ENCODE measurements around the gene ELOVL6. TPM values are rescaled to one million over a fixed set of nuclear protein-coding genes. Genes with fewer than 3 reads are reported as not detected.
A peak's percentile ranks its signal among the peaks of the same experiment; 100 is the strongest.

The ELOVL6 gene
- total RNA-seq, 1 experiment from 2014 or later: 23.5 TPM

DNA sequence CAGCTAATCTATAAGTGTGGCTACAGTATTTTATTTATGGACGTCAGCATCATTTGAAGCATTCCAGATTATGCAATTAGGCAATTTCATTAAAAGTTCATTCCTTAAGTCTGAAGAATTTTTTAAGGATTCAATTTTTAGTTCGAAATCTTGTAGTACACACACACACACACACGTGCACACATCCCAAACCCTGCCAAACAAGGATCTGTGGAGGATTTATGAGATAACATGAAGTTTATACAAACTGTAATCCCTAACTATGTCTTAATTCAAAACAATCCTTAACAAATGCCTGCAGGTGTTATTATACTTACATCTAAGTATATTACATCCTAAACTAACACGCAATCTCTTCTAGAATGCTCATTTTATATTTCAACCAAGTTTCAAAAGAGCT, 105.8 kb downstream of the ELOVL6 start:
- no peaks in the 10 kb centered on the region for H3K27me3 Mint-ChIP-seq (ENCODE audit: insufficient read depth, unreplicated experiment)
- BruUV-seq (replicated peaks): no TSS peak
- TF ChIP-seq, protein P1, sequence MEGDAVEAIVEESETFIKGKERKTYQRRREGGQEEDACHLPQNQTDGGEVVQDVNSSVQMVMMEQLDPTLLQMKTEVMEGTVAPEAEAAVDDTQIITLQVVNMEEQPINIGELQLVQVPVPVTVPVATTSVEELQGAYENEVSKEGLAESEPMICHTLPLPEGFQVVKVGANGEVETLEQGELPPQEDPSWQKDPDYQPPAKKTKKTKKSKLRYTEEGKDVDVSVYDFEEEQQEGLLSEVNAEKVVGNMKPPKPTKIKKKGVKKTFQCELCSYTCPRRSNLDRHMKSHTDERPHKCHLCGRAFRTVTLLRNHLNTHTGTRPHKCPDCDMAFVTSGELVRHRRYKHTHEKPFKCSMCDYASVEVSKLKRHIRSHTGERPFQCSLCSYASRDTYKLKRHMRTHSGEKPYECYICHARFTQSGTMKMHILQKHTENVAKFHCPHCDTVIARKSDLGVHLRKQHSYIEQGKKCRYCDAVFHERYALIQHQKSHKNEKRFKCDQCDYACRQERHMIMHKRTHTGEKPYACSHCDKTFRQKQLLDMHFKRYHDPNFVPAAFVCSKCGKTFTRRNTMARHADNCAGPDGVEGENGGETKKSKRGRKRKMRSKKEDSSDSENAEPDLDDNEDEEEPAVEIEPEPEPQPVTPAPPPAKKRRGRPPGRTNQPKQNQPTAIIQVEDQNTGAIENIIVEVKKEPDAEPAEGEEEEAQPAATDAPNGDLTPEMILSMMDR (IDR thresholded peaks at IDR 0.05; ENCODE audit: unreplicated experiment): no peak
- intact Hi-C loops (cut with micrococcal nuclease): no loop called here
- H3K36me3 Mint-ChIP-seq (ENCODE audit: insufficient read depth, unreplicated experiment): peaks cover 6% of the 10 kb centered on the region
- CTCF ChIA-PET: interaction anchor here (0.7 to 1.3 kb wide), 3 partner anchors 12 to 102 kb away, joined by 3 to 5 read pairs (median 4); no protein-coding TSS in a partner anchor
- no peak overlapping the region for H3K4me3 Mint-ChIP-seq (ENCODE audit: unreplicated experiment)
- H3K4me1 Mint-ChIP-seq (ENCODE audit: insufficient read depth, unreplicated experiment): peaks cover 27% of the 10 kb centered on the region
- POLR2A ChIA-PET: interaction anchor here (1.1 to 2.5 kb wide), 3 partner anchors 14 to 106 kb away, joined by 3 to 10 read pairs (median 9); partner anchors contain the start of gene ELOVL6
- DNase-seq (ENCODE audit: unreplicated experiment): no peak
- peak overlapping the region; percentile 86 for H3K27ac Mint-ChIP-seq (ENCODE audit: low read depth, unreplicated experiment)
- H3K9me3 Mint-ChIP-seq (ENCODE audit: unreplicated experiment): no peaks in the 10 kb centered on the region

DNA sequence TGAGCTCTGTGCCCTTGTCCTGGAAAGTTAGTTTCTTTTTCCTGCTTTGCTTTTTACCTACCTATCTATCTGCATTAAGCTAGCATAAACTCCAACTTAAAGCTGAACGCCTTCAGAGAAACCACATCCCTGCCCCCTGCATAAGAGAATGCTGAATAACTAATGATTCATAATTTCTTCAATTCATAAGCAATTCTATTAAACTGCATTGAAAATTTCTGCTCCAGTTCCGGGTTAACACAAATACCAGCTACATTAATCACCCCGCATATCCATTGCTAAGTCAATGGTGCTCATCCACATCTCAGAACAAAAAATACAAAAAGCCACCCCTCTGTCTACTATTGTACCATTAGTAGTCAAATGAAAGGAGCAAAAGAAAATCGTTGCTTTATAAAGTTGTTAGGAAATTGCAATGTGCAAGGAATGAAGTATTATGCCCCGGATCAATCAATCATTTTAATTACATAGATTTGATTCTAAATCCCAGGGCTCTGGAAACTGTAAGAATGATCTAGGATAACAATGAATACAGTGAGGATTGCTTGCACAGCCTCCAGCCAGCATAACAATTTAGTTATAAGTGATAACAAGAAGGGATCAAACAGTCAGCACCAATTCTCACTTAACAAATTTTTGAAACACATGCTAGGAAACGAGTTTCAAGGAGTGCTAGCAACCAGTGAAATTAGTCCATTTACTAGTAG, 106.8 kb downstream of the ELOVL6 start:
- Mint-ChIP-seq H3K27ac (ENCODE audit: low read depth, unreplicated experiment) (peak overlapping the region; percentile 86), H3K36me3 (ENCODE audit: insufficient read depth, unreplicated experiment) (peaks cover 6% of the 10 kb centered on the region), H3K4me3 (ENCODE audit: unreplicated experiment) (peak overlapping the region; percentile 60), H3K27me3 (ENCODE audit: insufficient read depth, unreplicated experiment) (no peaks in the 10 kb centered on the region), H3K4me1 (ENCODE audit: insufficient read depth, unreplicated experiment) (peaks cover 27% of the 10 kb centered on the region), H3K9me3 (ENCODE audit: unreplicated experiment) (no peaks in the 10 kb centered on the region)
- BruUV-seq (replicated peaks): no TSS peak
- POLR2A ChIA-PET: interaction anchor here (1.0 to 2.5 kb wide), 5 partner anchors 16 to 107 kb away, joined by 3 to 10 read pairs (median 5); partner anchors contain the start of gene ELOVL6
- intact Hi-C loops (cut with micrococcal nuclease): no loop called here
- TF ChIP-seq, protein P1 (IDR thresholded peaks at IDR 0.05; ENCODE audit: unreplicated experiment): no peak
- peak; percentile 50 for DNase-seq (ENCODE audit: unreplicated experiment)
- CTCF ChIA-PET: interaction anchor here (0.6 to 1.3 kb wide), 3 partner anchors 68 to 419 kb away, joined by 3 to 5 read pairs (median 4); no protein-coding TSS in a partner anchor

DNA sequence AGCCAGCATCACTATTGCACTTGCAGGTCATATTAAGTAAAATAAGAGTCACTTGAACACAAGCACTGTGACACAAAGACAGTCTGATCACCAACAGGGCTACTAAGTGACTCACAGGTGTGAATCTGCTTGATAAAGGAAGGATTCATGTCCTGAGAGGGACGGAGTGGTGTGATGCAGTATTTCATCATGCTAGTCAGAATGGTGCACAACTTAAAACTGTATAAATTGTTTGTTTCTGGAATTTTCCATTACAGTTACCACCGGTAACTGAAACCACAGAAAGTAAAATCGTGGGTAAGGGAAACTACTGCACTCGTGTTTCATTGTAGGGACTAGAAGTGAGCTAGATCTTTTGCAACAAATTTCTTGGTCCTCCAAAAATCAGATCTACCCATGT, 109.7 kb downstream of the ELOVL6 start:
- ChIA-PET POLR2A (interaction anchor here (0.9 to 2.4 kb wide), 5 partner anchors 18 to 110 kb away, joined by 3 to 8 read pairs (median 4); partner anchors contain the start of gene ELOVL6), CTCF (no interaction called here)
- Mint-ChIP-seq H3K4me3 (ENCODE audit: unreplicated experiment) (no peak overlapping the region), H3K27me3 (ENCODE audit: insufficient read depth, unreplicated experiment) (no peaks in the 10 kb centered on the region), H3K27ac (ENCODE audit: low read depth, unreplicated experiment) (peak overlapping the region; percentile 46), H3K4me1 (ENCODE audit: insufficient read depth, unreplicated experiment) (peaks cover 36% of the 10 kb centered on the region), H3K36me3 (ENCODE audit: insufficient read depth, unreplicated experiment) (peaks cover 12% of the 10 kb centered on the region), H3K9me3 (ENCODE audit: unreplicated experiment) (no peaks in the 10 kb centered on the region)
- DNase-seq (ENCODE audit: unreplicated experiment): peak; percentile 29
- TF ChIP-seq, protein P1 (IDR thresholded peaks at IDR 0.05; ENCODE audit: unreplicated experiment): no peak
- intact Hi-C loops (cut with micrococcal nuclease): loop anchor here (10.0 kb wide), 1 partner anchor 106 kb away; the partner anchor contains the start of gene ELOVL6
- BruUV-seq (replicated peaks): no TSS peak

DNA sequence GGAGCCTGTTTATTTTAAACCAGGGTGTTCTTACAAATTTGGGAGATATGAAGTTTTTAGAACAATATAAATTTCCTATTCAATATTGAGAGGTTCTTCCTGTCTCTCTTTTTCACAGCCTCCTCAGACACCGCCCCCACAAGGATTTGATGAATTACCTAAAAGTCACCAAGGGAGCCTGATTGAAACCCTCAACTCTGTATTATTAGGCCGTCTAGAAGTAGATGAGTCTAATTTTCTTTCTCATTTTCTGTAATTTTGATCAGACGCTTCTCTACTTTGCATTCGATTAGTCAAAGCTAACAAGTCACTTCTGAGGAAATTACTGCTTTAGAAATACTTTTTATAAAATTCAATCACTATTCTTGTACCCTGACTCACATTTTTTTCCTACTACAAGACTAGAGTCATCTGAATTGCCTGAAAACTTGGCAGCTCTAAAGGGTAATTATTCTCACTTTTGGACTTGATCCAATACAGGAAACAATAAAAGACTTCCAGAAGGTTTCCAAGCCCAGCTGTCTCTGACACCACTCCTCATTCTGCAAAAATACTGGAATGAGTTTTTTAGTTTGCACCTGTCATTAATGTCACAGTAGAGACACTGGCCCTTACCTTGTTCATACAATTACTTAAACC, 111.2 kb downstream of the ELOVL6 start:
- Mint-ChIP-seq H3K4me3 (ENCODE audit: unreplicated experiment) (no peak overlapping the region), H3K9me3 (ENCODE audit: unreplicated experiment) (no peaks in the 10 kb centered on the region), H3K27me3 (ENCODE audit: insufficient read depth, unreplicated experiment) (no peaks in the 10 kb centered on the region), H3K4me1 (ENCODE audit: insufficient read depth, unreplicated experiment) (peaks cover 36% of the 10 kb centered on the region), H3K27ac (ENCODE audit: low read depth, unreplicated experiment) (peak overlapping the region; percentile 61), H3K36me3 (ENCODE audit: insufficient read depth, unreplicated experiment) (peaks cover 12% of the 10 kb centered on the region)
- POLR2A ChIA-PET: interaction anchor here (0.6 to 2.4 kb wide), 10 partner anchors 9 to 108 kb away, joined by 3 to 7 read pairs (median 4); no protein-coding TSS in a partner anchor
- TF ChIP-seq, protein P1 (IDR thresholded peaks at IDR 0.05; ENCODE audit: unreplicated experiment): no peak
- CTCF ChIA-PET: interaction anchor here (0.5 to 0.8 kb wide), 4 partner anchors 32 to 430 kb away, joined by 3 to 4 read pairs (median 3); no protein-coding TSS in a partner anchor
- no TSS peak for BruUV-seq (replicated peaks)
- DNase-seq (ENCODE audit: unreplicated experiment): peak; percentile 81
- intact Hi-C loops (cut with micrococcal nuclease): loop anchor here (10.0 kb wide), 1 partner anchor 108 kb away; the partner anchor contains the start of gene ELOVL6

All from MCF 10A (cell line).